PC-3 (cell line): ENCODE data around the gene GRIK5. TPM values are rescaled to one million over a fixed set of nuclear protein-coding genes. Genes with fewer than 3 reads are reported as not detected.
A peak's percentile ranks its signal among the peaks of the same experiment; 100 is the strongest.

Experiments used
- ATAC-seq: fragments of 200-7000 bp; cut with Tn5 transposase; 2 replicates; pipeline ENCODE4 v1.9.1; 2020; ENCODE audit warnings: mild to moderate bottlenecking, moderate library complexity
- BruUV-seq: library from RNA; stranded (reverse); fragments of 400-500 nt; replicated peaks from 2 replicates; lab custom pipeline; 2021; lab: Mats Ljungman, UMichigan
- CTCF ChIA-PET: fragments of 300-600 bp; sonication (Branson Sonifier 250); formaldehyde crosslinking; loops from one replicate; lab custom pipeline; 2022; ENCODE audit warnings: antibody characterized with exemption; lab: Charles Lee
- POLR2A ChIA-PET: fragments of 300-600 bp; sonication (Branson Sonifier 250); formaldehyde crosslinking; loops from one replicate; lab custom pipeline; 2022; ENCODE audit warnings: antibody characterized with exemption; ENCODE audit not compliant: unreplicated experiment; lab: Charles Lee
- DNase-seq: peaks from one replicate; pipeline ENCODE4 v3.0.0-alpha.2; 2015
- H2AFZ ChIP-seq: fragments of 300-600 bp; sonication (generic); 2 replicates; pipeline ENCODE4 v1.6.0; 2016; ENCODE audit warnings: antibody characterized with exemption, low read length
- H3F3A ChIP-seq: fragments of 300-600 bp; sonication (generic); one replicate; pipeline ENCODE4 v1.6.0; 2017; ENCODE audit warnings: antibody characterized with exemption, low read length, control low read depth, mild to moderate bottlenecking; ENCODE audit not compliant: unreplicated experiment
- H3K27ac ChIP-seq: fragments of 300-600 bp; sonication (generic); 2 replicates; pipeline ENCODE4 v1.5.1; 2016; ENCODE audit warnings: mild to moderate bottlenecking, low read length
- H3K27me3 ChIP-seq: fragments of 300-600 bp; sonication (generic); 2 replicates; pipeline ENCODE4 v1.6.1; 2016; ENCODE audit warnings: low read length, mixed read lengths
- H3K36me3 ChIP-seq: fragments of 300-600 bp; sonication (generic); 2 replicates; pipeline ENCODE4 v1.6.1; 2016; ENCODE audit warnings: low read depth, mixed run types, low read length, mixed read lengths
- H3K4me1 ChIP-seq: fragments of 300-600 bp; sonication (generic); 2 replicates; pipeline ENCODE4 v1.5.1; 2016; ENCODE audit warnings: low read length; ENCODE audit not compliant: insufficient read depth
- H3K4me2 ChIP-seq: fragments of 300-600 bp; sonication (generic); 2 replicates; pipeline ENCODE4 v1.6.0; 2016; ENCODE audit warnings: low read length
- H3K4me3 ChIP-seq: fragments of 300-600 bp; sonication (generic); 2 replicates; pipeline ENCODE4 v1.5.1; 2016; ENCODE audit warnings: mild to moderate bottlenecking, low read length, mixed read lengths
- H3K79me2 ChIP-seq: fragments of 300-600 bp; sonication (generic); 2 replicates; pipeline ENCODE4 v1.6.1; 2017; ENCODE audit warnings: low read length, mixed read lengths
- H3K9ac ChIP-seq: fragments of 300-600 bp; sonication (generic); 2 replicates; pipeline ENCODE4 v1.6.0; 2016; ENCODE audit warnings: mild to moderate bottlenecking, low read length
- H3K9me2 ChIP-seq: fragments of 300-600 bp; sonication (generic); replicated peaks from 2 replicates; pipeline ENCODE4 v1.6.1; 2016; ENCODE audit warnings: mixed run types, low read length, mixed read lengths
- H3K9me3 ChIP-seq: fragments of 300-600 bp; sonication (generic); 2 replicates; pipeline ENCODE4 v1.6.1; 2016; ENCODE audit warnings: low read length, mixed read lengths
- H4K20me1 ChIP-seq: fragments of 300-600 bp; sonication (generic); 2 replicates; pipeline ENCODE4 v1.6.1; 2016; ENCODE audit warnings: low read length, mixed read lengths
- CTCF ChIP-seq: fragments of 300-600 bp; sonication (generic); conservative IDR thresholded peaks from 2 replicates; pipeline ENCODE4 v1.5.1; 2017; ENCODE audit warnings: antibody characterized with exemption, low read depth, mild to moderate bottlenecking, low read length
- EZH2 ChIP-seq: fragments of 300-600 bp; sonication (generic); IDR thresholded peaks from one replicate; pipeline ENCODE4 v1.6.1; 2017; ENCODE audit warnings: antibody characterized with exemption, mild to moderate bottlenecking, low read length; ENCODE audit not compliant: unreplicated experiment
- EZH2phosphoT487 ChIP-seq: fragments of 300-600 bp; sonication (generic); IDR thresholded peaks from 2 replicates; pipeline ENCODE4 v1.6.1; 2018; ENCODE audit warnings: mild to moderate bottlenecking, antibody characterized with exemption, low read length, borderline replicate concordance
- intact Hi-C: fragments of 100-400 bp; cut with micrococcal nuclease; formaldehyde crosslinking; loops from 2 replicates; pipeline ENCODE4 v1.9.0; 2023
- total RNA-seq: library from RNA; depleted of rRNA; stranded (reverse); fragments of >200 nt; gene quantifications from 2 replicates; pipeline ENCODE4 v1.2.3, GENCODE V29; 2014

GRIK5 gene
- total RNA-seq, 1 experiment from 2014 or later, result not detected

- no peaks in the 10 kb centered on the region for H3K27me3 ChIP-seq
- H3F3A ChIP-seq, result no peaks in the 10 kb centered on the region
- no peak overlapping the region for H3K4me3 ChIP-seq
- no peak overlapping the region for H2AFZ ChIP-seq
- TF ChIP-seq CTCF (peak; percentile 56), EZH2phosphoT487 (no peak), EZH2 (no peak)
- H3K4me2 ChIP-seq, result no peak overlapping the region
- DNase-seq (peak; percentile 49), ATAC-seq (peak; percentile 64)
- H3K9me3 ChIP-seq, result no peaks in the 10 kb centered on the region
- BruUV-seq, result no TSS peak
- peaks cover 16% of the 10 kb centered on the region; the same call in 1 of the 2 replicates for H3K36me3 ChIP-seq
- POLR2A ChIA-PET, result interaction anchor here (0.7 kb wide), 1 partner anchor 161 kb away, joined by 3 read pairs; the partner anchor contains the start of gene GSK3A
- peaks cover 47% of the 10 kb centered on the region for H3K79me2 ChIP-seq
- H3K9ac ChIP-seq, result no peak overlapping the region
- no peaks in the 10 kb centered on the region for H3K9me2 ChIP-seq
- peaks cover 17% of the 10 kb centered on the region; the same call in 1 of the 2 replicates for H3K4me1 ChIP-seq
- no peak overlapping the region for H3K27ac ChIP-seq
- peaks cover 31% of the 10 kb centered on the region for H4K20me1 ChIP-seq
- CTCF ChIA-PET, result no interaction called here
- intact Hi-C loops, result no loop called here
Observed at GRCh38 chr19:42081584-42082203, 11.7 kb upstream of the GRIK5 start.

GRCh38 chr19:42080764-42081375 lies 10.9 kb upstream of the GRIK5 start:
- Histone ChIP-seq H3K27ac (no peak overlapping the region), H3K27me3 (no peaks in the 10 kb centered on the region), H3K9ac (no peak overlapping the region), H3K79me2 (peaks cover 55% of the 10 kb centered on the region), H3K4me1 (peaks cover 17% of the 10 kb centered on the region; the same call in 1 of the 2 replicates), H3F3A (no peaks in the 10 kb centered on the region), H4K20me1 (peaks cover 32% of the 10 kb centered on the region), H2AFZ (no peak overlapping the region), H3K9me2 (no peaks in the 10 kb centered on the region), H3K9me3 (no peaks in the 10 kb centered on the region), H3K4me3 (no peak overlapping the region), H3K4me2 (no peak overlapping the region), H3K36me3 (peaks cover 16% of the 10 kb centered on the region; the same call in 1 of the 2 replicates)
- POLR2A ChIA-PET, result no interaction called here
- DNase-seq (no peak), ATAC-seq (no peak)
- no TSS peak for BruUV-seq
- TF ChIP-seq EZH2phosphoT487 (no peak), EZH2 (no peak), CTCF (no peak)
- CTCF ChIA-PET, result no interaction called here
- intact Hi-C loops, result no loop called here
